GM10248 (cell line): ENCODE results near the gene XYLT1.

ENCODE experiments used
- CTCF ChIA-PET: fragments of 300-600 bp; sonication (Branson Sonifier 250); formaldehyde crosslinking; extraction: SDS; loops from one replicate; lab custom pipeline; 2021; ENCODE audit warnings: antibody characterized with exemption; lab: Yijun Ruan, JAX
- POLR2A ChIA-PET: fragments of 350-650 bp; sonication (Branson Sonifier 250); formaldehyde crosslinking; extraction: SDS; loops from one replicate; lab custom pipeline; 2020; ENCODE audit warnings: antibody characterized with exemption; lab: Yijun Ruan, JAX
- DNase-seq: peaks from one replicate; pipeline ENCODE4 v3.0.0; 2012; ENCODE audit errors: extremely low spot score
- CTCF ChIP-seq: IDR thresholded peaks from 2 replicates; pipeline ENCODE4 v1.5.1; 2012; ENCODE audit warnings: mild to moderate bottlenecking, low read depth; ENCODE audit errors: extremely low read depth, missing control alignments, control extremely low read depth

The XYLT1 gene

GRCh38 chr16:17404941-17405689, 65.6 kb downstream of the XYLT1 start:
- CTCF ChIA-PET = interaction anchor here (0.9 to 1.8 kb wide), 4 partner anchors 11 to 59 kb away, joined by 3 to 6 read pairs (median 4); no protein-coding TSS in a partner anchor
- no peak for TF ChIP-seq CTCF
- POLR2A ChIA-PET = no interaction called here
- DNase-seq = no peak

- ChIA-PET POLR2A (no interaction called here), CTCF (interaction anchor here (1.1 to 2.2 kb wide), 3 partner anchors 13 to 19 kb away, joined by 3 to 7 read pairs (median 5); no protein-coding TSS in a partner anchor)
- DNase-seq = no peak
- TF ChIP-seq CTCF = no peak
Measured at GRCh38 chr16:17403859-17404545, 66.8 kb downstream of the XYLT1 start.

DNA sequence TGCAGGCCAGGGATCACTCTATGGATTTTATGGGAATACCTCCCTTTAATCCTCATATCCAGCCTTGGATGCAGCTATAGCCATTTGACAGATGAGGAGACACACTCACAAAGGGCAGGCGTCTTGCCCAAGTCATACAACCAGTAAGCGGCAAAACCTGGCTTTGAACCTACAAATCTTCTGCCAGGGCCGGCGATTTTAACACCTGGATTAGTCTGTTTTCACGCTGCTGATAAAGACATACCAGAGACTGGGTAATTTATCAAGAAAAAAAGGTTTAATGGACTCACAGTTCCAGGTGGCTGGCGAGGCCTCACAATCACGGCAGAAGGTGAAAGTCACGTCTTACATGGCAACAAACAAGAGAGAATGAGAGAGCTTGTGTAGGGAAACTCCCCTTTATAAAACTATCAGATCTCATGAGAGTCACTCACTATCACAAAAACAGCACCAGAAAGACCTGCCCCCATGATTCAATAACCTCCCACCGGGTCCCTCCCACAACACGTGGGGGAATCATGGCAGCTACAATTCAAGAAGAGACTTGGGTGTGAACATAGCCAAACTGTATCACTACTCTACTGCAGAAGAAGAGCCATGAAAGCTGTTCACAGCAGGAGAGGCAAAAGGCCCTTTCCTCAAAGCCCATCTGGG, 67.5 kb downstream of the XYLT1 start:
- ChIA-PET CTCF (interaction anchor here (1.1 to 2.2 kb wide), 4 partner anchors 12 to 18 kb away, joined by 3 to 7 read pairs (median 5); no protein-coding TSS in a partner anchor), POLR2A (no interaction called here)
- TF ChIP-seq CTCF = no peak
- no peak for DNase-seq

DNA sequence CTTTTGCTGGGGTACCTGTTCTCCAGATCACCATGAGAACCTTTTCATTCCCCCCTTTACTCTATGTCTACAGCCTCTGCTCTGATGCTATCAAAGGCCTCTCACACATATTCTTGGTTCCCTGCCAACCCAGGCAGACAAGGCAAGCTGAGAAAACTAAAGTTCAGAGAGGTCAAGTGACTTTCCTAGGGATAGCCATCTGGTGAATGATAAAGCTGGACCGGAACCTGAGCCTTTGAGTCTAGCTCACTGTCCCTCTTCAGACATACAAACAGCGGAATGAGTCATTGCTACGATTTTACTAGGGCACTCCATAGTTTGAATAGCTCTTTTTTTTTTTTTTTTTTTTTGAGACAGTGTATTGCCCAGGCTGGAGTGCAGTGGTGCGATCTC, 73.3 kb downstream of the XYLT1 start:
- ChIA-PET POLR2A (interaction anchor here (0.7 kb wide), 1 partner anchor 1546 kb away, joined by 4 read pairs; no protein-coding TSS in a partner anchor), CTCF (interaction anchor here (2.1 kb wide), 1 partner anchor 20 kb away, joined by 5 read pairs; no protein-coding TSS in a partner anchor)
- TF ChIP-seq CTCF = no peak
- no peak for DNase-seq

GRCh38 chr16:17396762-17397498, 73.8 kb downstream of the XYLT1 start:
- ChIA-PET CTCF (interaction anchor here (0.8 to 2.1 kb wide), 2 partner anchors 10 to 20 kb away, joined by 4 to 5 read pairs; no protein-coding TSS in a partner anchor), POLR2A (interaction anchor here (0.7 kb wide), 1 partner anchor 1547 kb away, joined by 4 read pairs; no protein-coding TSS in a partner anchor)
- no peak for TF ChIP-seq CTCF
- no peak for DNase-seq
